Hippocampal formation (tissue), 2 donors: ENCODE data around the gene MLLT11.
"Not testable (repeated sequence)": the region's sequence is repeated elsewhere in the genome, so short reads cannot be mapped to it uniquely, and the experiment has no call there.

Experiments
- DNase-seq, 2 donors: peaks; one replicate each; lab custom pipeline; 2025; lab: John Stamatoyannopoulos, UW

Gene MLLT11

GRCh38 chr1:151056149-151056548, 4.0 kb upstream of the MLLT11 start:
- DNase-seq: no peak

GRCh38 chr1:151058692-151059091, 1.5 kb upstream of the MLLT11 start:
- peak in 1 of 2 donors; percentile 17 for DNase-seq

GRCh38 chr1:151059109-151060006, 839 bp upstream of the MLLT11 start, which contains the start of gene CDC42SE1:
Gene CDC42SE1 (minus strand): TSS chr1:151059622. CDS start chr1:151055730, 3,892 bp downstream.
- peak; percentile 71 to 79 for DNase-seq

GRCh38 chr1:151060657-151061421, 642 bp downstream of the MLLT11 start:
- DNase-seq: no peak

GRCh38 chr1:151061704-151062103, 1.5 kb downstream of the MLLT11 start:
- no peak for DNase-seq

GRCh38 chr1:151062741-151063371, 2.7 kb downstream of the MLLT11 start:
- no peak for DNase-seq

GRCh38 chr1:151065089-151065645, 5.0 kb downstream of the MLLT11 start:
- DNase-seq: no peak

GRCh38 chr1:151067185-151067584, 7.0 kb downstream of the MLLT11 start:
- DNase-seq: no peak

- no peak for DNase-seq
Observed at GRCh38 chr1:151069103-151069486, 8.9 kb downstream of the MLLT11 start.

GRCh38 chr1:151070474-151071276, 10.5 kb downstream of the MLLT11 start, which contains the start of gene GABPB2:
Gene GABPB2 (plus strand): TSS chr1:151070761. CDS start chr1:151088190, 17,429 bp downstream.
- DNase-seq: peak; percentile 87 to 92

GRCh38 chr1:151072224-151072623, 12.0 kb downstream of the MLLT11 start:
- DNase-seq: no peak

- no peak for DNase-seq
Observed at GRCh38 chr1:151085953-151086559, 25.9 kb downstream of the MLLT11 start.

GRCh38 chr1:151097426-151097825, 37.2 kb downstream of the MLLT11 start:
- not testable (repeated sequence) for DNase-seq

GRCh38 chr1:151098126-151098525, 37.9 kb downstream of the MLLT11 start:
- no peak for DNase-seq

GRCh38 chr1:151104630-151105029, 44.4 kb downstream of the MLLT11 start:
- no peak for DNase-seq

GRCh38 chr1:151106894-151107293, 46.7 kb downstream of the MLLT11 start:
- no peak for DNase-seq

GRCh38 chr1:151108331-151108730, 48.1 kb downstream of the MLLT11 start:
- DNase-seq: no peak

GRCh38 chr1:151113877-151114276, 53.7 kb downstream of the MLLT11 start:
- no peak for DNase-seq
